Keratinocyte (primary cell): ENCODE data around the gene CUTA.

Source experiments
- CTCF ChIP-seq, 3 experiments: IDR thresholded peaks in 1 of 3; conservative IDR thresholded peaks in 1 of 3; optimal IDR thresholded peaks in 1 of 3; 2 replicates in 2 of 3; 3 replicates in 1 of 3; pipeline versions ENCODE3 to v1.5.1; 2011; ENCODE audit warnings: low read length in 3 of 3, mild to moderate bottlenecking in 3 of 3, moderate library complexity in 2 of 3, control low read depth in 1 of 3, inconsistent platforms in 1 of 3; ENCODE audit not compliant: insufficient read depth in 2 of 3; ENCODE audit errors: extremely low read depth in 1 of 3
- EZH2 ChIP-seq: IDR thresholded peaks from one replicate; pipeline ENCODE4 v1.6.1; 2012; ENCODE audit warnings: inconsistent platforms, mild to moderate bottlenecking, low read length, moderate library complexity

- TF ChIP-seq CTCF (optimal IDR thresholded peaks at IDR 0.05 in 1 of 3, IDR thresholded peaks at IDR 0.05 in 1 of 3, conservative IDR thresholded peaks at IDR 0.05 in 1 of 3; ENCODE audit: extremely low read depth in 1 of 3, insufficient read depth in 2 of 3, low read length in 3 of 3) (no peak), EZH2 (no peak)
Measured at GRCh38 chr6:33437666-33438065, 19.8 kb upstream of the CUTA start.
